DND-41 (cell line): ENCODE measurements around the gene IQCE.

Experiments
- ATAC-seq: fragments of 200-7000 bp; cut with Tn5 transposase; 3 replicates; pipeline ENCODE4 v1.9.1; 2021; ENCODE audit warnings: low read depth; ENCODE audit not compliant: insufficient read depth
- DNase-seq: peaks from one replicate; pipeline ENCODE4 v3.0.0-alpha.2; 2020
- H2AFZ ChIP-seq: 2 replicates; pipeline ENCODE4 v1.6.0; 2012; ENCODE audit warnings: low read depth, low read length
- H3K27ac ChIP-seq: 2 replicates; pipeline ENCODE4 v1.5.1; 2012; ENCODE audit warnings: low read length, inconsistent platforms
- H3K27me3 ChIP-seq: fragments of 200-600 bp; sonication (generic); 2 replicates; pipeline ENCODE4 v1.6.0; 2012; ENCODE audit warnings: low read length, mild to moderate bottlenecking, inconsistent platforms; ENCODE audit not compliant: insufficient read depth, poor library complexity
- H3K36me3 ChIP-seq: 2 replicates; pipeline ENCODE4 v1.5.1; 2012; ENCODE audit warnings: low read length, inconsistent platforms; ENCODE audit not compliant: insufficient read depth
- H3K4me1 ChIP-seq: 2 replicates; pipeline ENCODE4 v1.5.1; 2012; ENCODE audit warnings: mild to moderate bottlenecking, low read length; ENCODE audit not compliant: insufficient read depth
- H3K4me2 ChIP-seq: 2 replicates; pipeline ENCODE4 v1.6.0; 2012; ENCODE audit warnings: mild to moderate bottlenecking, moderate library complexity, low read length, inconsistent platforms; ENCODE audit not compliant: insufficient read depth
- H3K4me3 ChIP-seq, 2 experiments: fragments of 200-600 bp in 1 of 2; shearing (Covaris generic) in 1 of 2; 2 replicates each; pipeline ENCODE4 v1.5.1; 2012 to 2016; ENCODE audit warnings: inconsistent platforms in 2 of 2, low read length in 2 of 2, mild to moderate bottlenecking in 2 of 2, low read depth in 1 of 2, moderate library complexity in 1 of 2
- H3K79me2 ChIP-seq: 2 replicates; pipeline ENCODE4 v1.6.0; 2012; ENCODE audit warnings: low read length, inconsistent platforms; ENCODE audit not compliant: insufficient read depth
- H3K9ac ChIP-seq: 2 replicates; pipeline ENCODE4 v1.6.0; 2012; ENCODE audit warnings: low read depth, mild to moderate bottlenecking, inconsistent platforms, low read length, moderate library complexity
- H3K9me3 ChIP-seq: 2 replicates; pipeline ENCODE4 v1.5.1; 2012; ENCODE audit warnings: low read length, moderate library complexity, mild to moderate bottlenecking, inconsistent platforms; ENCODE audit not compliant: insufficient read depth, severe bottlenecking
- H4K20me1 ChIP-seq: 2 replicates; pipeline ENCODE4 v1.6.0; 2012; ENCODE audit warnings: low read length; ENCODE audit not compliant: insufficient read depth
- EZH2 ChIP-seq: IDR thresholded peaks from 3 replicates; pipeline ENCODE4 v1.6.1; 2012; ENCODE audit warnings: borderline replicate concordance, low read depth, mild to moderate bottlenecking, moderate library complexity, low read length, inconsistent platforms; ENCODE audit not compliant: severe bottlenecking
- TF ChIP-seq, protein P1 (sequence below): IDR thresholded peaks from 2 replicates; pipeline ENCODE4 v1.5.1; 2012; ENCODE audit warnings: borderline replicate concordance, low read length, moderate library complexity, mild to moderate bottlenecking; ENCODE audit not compliant: poor library complexity, severe bottlenecking; ENCODE audit errors: extremely low read depth

The IQCE gene

DNA sequence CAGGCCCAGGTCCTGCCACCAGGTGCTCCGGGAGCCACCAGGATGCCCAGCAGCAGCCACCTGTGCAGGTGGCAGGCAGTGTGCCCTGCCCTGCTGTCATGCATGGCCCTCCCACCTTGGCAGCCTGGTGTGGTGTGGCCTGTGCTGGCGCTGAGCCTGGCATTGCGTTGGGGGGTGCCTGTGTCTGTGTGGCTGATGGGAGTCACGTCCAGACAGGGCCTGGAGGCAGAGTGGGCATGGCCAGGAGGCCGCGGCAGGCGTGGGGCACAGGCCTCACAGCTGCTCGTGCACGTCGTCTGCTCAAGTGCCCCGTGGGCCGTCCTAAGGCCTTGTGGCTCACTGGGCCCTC lies 81.7 kb downstream of the IQCE start:
- H3K36me3 ChIP-seq: peaks cover 46% of the 10 kb centered on the region
- ATAC-seq (no peak), DNase-seq (no peak)
- no peak for TF ChIP-seq EZH2
- TF ChIP-seq, protein P1, sequence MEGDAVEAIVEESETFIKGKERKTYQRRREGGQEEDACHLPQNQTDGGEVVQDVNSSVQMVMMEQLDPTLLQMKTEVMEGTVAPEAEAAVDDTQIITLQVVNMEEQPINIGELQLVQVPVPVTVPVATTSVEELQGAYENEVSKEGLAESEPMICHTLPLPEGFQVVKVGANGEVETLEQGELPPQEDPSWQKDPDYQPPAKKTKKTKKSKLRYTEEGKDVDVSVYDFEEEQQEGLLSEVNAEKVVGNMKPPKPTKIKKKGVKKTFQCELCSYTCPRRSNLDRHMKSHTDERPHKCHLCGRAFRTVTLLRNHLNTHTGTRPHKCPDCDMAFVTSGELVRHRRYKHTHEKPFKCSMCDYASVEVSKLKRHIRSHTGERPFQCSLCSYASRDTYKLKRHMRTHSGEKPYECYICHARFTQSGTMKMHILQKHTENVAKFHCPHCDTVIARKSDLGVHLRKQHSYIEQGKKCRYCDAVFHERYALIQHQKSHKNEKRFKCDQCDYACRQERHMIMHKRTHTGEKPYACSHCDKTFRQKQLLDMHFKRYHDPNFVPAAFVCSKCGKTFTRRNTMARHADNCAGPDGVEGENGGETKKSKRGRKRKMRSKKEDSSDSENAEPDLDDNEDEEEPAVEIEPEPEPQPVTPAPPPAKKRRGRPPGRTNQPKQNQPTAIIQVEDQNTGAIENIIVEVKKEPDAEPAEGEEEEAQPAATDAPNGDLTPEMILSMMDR: no peak
- H4K20me1 ChIP-seq: peaks cover 91% of the 10 kb centered on the region
- no peak overlapping the region for H3K27ac ChIP-seq
- no peaks in the 10 kb centered on the region for H3K9me3 ChIP-seq
- no peaks in the 10 kb centered on the region for H3K27me3 ChIP-seq
- H3K4me2 ChIP-seq: no peak overlapping the region
- peaks cover 24% of the 10 kb centered on the region for H3K4me1 ChIP-seq
- H2AFZ ChIP-seq: no peak overlapping the region
- H3K4me3 ChIP-seq: no peak overlapping the region
- peaks cover 92% of the 10 kb centered on the region for H3K79me2 ChIP-seq
- no peak overlapping the region for H3K9ac ChIP-seq

- Histone ChIP-seq H3K27ac (no peak overlapping the region), H3K4me2 (no peak overlapping the region), H3K79me2 (peaks cover 92% of the 10 kb centered on the region), H3K27me3 (no peaks in the 10 kb centered on the region), H3K9me3 (no peaks in the 10 kb centered on the region), H2AFZ (no peak overlapping the region), H3K9ac (no peak overlapping the region), H3K4me1 (peaks cover 28% of the 10 kb centered on the region), H3K36me3 (peaks cover 46% of the 10 kb centered on the region), H4K20me1 (peaks cover 91% of the 10 kb centered on the region), H3K4me3 (no peak overlapping the region)
- no peak for TF ChIP-seq EZH2
- TF ChIP-seq, protein P1: no peak
- DNase-seq (no peak), ATAC-seq (no peak)
Observed at GRCh38 chr7:2640846-2641316, 82.1 kb downstream of the IQCE start.

GRCh38 chr7:2641406-2642393 lies 82.9 kb downstream of the IQCE start:
- peaks cover 90% of the 10 kb centered on the region for H3K79me2 ChIP-seq
- no peaks in the 10 kb centered on the region for H3K9me3 ChIP-seq
- peaks cover 44% of the 10 kb centered on the region for H3K36me3 ChIP-seq
- no peaks in the 10 kb centered on the region for H3K27me3 ChIP-seq
- no peak overlapping the region for H3K27ac ChIP-seq
- no peak overlapping the region for H3K4me3 ChIP-seq
- H4K20me1 ChIP-seq: peaks cover 90% of the 10 kb centered on the region
- DNase-seq (no peak), ATAC-seq (no peak)
- no peak overlapping the region for H3K9ac ChIP-seq
- H3K4me1 ChIP-seq: peaks cover 28% of the 10 kb centered on the region
- H3K4me2 ChIP-seq: no peak overlapping the region
- no peak for TF ChIP-seq EZH2
- TF ChIP-seq, protein P1: no peak
- no peak overlapping the region for H2AFZ ChIP-seq
